Putamen (tissue), 1 donor: ENCODE results near the gene PRIM2.
"Not testable (repeated sequence)": the region's sequence is repeated elsewhere in the genome, so short reads cannot be mapped to it uniquely, and the experiment has no call there.

Experiments used
- DNase-seq: peaks from one replicate; pipeline ENCODE4 v3.0.0-alpha.2; 2016; ENCODE audit warnings: low spot score

The PRIM2 gene

DNA sequence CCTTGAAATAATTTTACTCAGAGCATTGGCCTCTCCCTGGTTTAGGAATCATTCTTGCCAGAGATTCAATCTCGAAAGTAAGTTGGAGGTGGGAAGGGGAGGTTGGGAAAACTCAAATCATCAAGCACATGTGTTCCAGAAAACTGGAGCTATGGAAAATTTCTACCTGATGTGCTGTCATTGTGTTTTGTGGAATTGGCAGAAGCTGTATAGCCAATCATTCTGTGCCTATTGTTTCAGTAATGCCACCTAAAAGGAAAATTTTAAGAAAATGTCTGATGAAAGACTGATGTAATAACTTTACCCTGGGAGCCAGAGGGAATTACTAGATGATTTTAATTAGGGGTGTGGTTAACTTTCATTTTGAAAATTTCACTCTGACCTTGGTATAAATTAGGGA lies 187.8 kb downstream of the PRIM2 start:
- not testable (repeated sequence) for DNase-seq

DNA sequence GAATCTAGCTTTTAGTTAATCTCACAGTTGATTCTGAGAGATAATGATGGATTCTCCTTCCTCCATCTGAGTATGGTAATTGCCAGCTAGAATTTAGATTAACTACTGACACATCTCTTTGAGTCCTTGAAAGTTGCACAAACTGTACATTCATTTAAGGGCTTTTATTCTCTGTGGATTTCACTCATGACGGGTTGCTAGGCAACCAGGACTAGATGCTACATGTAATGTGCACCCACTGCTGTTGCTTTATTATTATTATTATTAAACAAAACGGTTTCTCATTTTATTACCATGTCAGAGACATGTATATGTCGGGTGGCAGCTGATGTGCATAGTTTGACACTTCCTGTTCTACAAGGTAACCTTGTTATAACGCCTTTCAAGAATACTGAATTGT lies 193.0 kb downstream of the PRIM2 start:
- not testable (repeated sequence) for DNase-seq

DNA sequence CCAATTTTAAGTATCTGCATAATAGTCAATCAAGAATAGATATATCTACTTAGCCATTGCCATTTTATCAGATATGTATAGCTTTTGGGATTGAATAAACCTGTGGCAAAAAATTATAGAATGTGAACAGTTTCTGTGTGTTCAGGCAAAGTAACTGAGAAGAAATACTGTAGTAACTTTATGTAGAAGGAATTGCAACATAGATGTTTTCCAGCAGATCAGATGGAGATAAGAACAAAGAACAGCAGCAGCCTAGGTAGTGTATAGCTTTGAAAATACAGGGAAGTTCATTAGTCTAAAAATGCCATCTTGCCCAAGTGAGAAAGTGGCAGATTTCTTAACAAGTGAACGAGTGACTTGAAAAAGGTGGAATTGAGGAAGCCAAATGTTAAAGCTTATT lies 197.7 kb downstream of the PRIM2 start:
- DNase-seq, result not testable (repeated sequence)

DNA sequence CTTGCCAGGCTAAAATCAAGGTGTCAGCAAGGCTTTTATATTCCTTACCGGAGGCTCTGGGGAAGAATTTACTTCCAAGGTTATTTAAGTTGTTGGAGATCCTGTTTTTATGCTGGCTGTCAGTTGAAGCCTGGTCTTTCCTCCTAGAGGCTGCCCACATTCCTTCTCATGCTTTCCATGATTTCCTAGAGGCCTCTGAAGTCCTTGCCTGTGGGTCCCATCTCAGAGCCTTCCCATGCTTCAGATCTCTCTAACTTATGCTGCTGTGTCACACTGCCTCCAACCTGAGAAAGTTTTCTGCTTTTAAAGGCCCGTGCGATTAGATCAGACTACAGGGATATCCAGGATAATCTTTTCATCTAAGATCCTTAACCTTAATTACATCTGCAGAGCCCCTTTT lies 198.4 kb downstream of the PRIM2 start:
- not testable (repeated sequence) for DNase-seq

DNA sequence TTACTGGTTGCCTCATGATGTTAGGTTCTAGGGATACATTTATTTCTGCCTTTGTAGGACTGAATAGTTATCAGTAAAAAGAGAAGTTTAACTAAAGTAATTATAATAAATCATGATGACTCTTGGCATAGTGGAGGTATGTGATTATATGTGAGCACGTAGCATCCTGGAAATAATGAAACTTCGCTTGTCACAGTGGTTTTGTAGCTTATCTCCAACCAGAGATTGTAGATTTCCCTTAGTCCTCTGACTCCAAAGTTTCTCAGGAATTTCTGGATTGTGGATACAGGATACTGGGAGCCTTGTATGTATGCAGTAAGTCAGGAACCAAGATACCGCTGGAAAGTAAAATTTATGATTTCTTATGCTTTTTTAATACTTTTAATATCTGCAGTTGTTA lies 199.3 kb downstream of the PRIM2 start:
- DNase-seq, result not testable (repeated sequence)

DNA sequence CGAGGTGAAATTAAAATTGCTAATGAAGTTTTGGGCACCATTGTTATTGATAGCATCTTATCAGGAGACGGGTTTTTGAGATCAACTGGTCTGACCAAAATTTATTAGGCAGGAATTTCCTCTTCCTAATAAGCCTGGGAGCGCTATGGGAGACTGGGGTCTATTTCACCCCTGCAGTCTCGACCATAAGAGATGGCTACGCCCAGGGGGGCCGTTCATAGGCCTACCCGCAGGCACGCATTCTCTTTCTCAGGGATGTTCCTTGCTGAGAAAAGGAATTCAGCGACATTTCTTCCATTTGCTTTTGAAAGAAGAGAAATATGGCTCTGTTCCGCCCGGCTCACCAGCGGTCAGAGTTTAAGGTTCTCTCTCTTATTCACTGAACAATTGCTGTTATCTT lies 201.8 kb downstream of the PRIM2 start:
- DNase-seq, result not testable (repeated sequence)

DNA sequence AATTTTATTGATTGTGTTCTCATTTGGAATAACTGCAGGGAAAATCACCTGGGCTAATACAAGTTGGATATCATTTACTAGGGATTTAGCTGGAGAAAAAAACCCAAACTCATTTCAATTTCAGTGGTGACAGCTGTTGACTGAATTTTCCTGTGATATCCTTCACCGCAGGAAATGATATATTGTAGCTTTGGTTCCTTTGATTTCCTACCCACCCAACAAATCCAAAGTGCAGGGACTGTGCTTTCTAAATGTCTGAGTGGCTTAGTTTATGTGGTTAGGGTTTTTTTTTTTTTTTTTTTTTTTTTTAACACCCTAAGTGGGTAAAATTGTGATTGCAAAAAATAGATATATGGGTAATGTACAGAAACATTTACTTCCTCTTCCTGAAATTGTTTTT lies 203.7 kb downstream of the PRIM2 start:
- DNase-seq, result not testable (repeated sequence)

DNA sequence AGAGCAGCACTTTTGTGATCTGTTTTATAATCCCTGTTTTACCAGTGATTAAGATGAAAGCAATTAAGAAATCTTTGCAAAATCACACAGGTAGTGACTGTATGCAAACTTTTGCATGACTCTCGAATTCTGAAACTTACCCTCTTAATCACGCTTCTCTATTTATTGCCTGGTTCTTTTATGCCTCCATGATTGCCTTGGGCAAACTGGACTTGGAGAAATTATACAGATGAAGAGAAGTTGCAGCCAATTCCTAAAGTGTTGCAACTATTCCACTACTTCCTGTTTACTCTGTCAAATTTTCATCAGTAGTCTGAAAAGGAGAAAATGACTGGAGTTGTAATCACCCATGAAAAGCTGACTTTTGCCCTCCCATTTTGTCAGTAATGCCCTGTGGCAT lies 205.8 kb downstream of the PRIM2 start:
- not testable (repeated sequence) for DNase-seq

DNA sequence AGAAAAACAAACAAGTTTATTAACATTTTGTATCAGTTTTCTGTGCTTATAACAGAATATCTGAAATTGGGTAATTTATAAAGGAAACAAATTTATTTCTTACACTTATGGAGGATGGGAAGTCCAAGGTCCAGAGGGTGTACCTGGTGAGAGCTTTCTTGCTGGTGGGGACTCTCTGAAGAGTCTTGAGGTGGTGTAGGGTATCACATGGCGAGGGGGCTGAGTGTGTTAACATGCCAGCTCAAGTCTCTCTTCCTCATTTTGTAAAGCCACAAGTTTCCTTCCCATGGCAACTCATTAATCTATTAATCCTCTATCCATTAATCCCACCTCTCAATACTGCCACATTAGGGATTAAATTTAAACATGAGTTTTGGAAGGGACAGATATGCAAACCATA lies 212.3 kb downstream of the PRIM2 start:
- not testable (repeated sequence) for DNase-seq

DNA sequence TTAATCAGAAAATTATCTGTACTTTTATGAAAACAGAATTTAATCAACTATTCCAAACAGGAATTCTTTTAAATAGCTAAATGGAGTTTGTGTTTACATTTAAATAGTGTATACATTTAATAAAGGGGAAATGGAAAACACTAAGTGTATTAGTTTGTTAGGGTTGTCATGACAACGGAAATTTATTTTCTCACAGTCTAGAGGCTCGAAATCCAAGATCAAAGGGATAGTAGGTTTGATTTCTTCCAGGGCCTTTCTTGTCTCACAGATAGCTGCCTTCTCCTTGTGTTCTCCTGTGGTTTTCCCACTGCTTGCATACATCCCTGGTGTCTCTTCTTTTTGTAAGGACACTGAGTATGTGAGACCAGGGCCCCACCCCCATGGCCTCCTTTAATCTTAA lies 215.2 kb downstream of the PRIM2 start:
- not testable (repeated sequence) for DNase-seq

DNA sequence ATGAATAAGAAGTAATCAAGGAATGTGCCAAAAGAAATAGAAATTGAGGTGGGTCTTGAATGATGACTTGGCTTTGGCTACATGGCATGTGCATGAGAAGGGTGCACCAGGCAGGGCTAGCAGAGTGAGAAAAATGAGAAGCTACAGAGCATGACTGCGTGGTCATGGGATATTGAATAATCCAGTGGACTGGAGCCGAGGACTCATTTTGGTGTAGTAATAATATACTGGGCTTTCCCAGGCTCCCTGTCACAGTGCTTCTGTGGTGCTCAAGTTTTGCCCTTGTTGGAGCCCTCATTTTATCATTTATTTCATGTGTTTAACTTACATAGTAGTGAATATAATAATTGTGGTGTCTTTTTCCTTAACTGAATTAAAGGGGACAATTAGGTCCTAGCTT lies 217.7 kb downstream of the PRIM2 start:
- DNase-seq, result not testable (repeated sequence)

DNA sequence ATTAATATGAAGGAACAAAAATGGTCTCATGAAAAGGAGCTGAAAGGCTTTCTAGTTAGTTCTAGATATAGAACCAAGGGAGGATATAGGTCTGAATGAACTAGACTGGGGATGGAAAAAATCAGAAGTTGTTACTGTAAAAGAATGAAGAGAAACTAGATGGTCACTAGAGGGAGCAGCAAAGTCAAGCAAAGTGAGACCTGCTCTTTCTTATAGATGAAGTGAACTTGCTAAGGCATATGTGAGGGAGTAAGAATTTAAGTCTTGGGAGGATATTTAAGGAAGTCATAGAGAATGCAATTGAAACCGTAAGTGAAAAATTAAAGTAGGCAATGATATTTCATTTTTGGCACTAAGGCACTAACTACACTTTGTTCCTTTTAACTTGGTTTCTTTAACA lies 218.6 kb downstream of the PRIM2 start:
- DNase-seq, result peak; percentile 1

DNA sequence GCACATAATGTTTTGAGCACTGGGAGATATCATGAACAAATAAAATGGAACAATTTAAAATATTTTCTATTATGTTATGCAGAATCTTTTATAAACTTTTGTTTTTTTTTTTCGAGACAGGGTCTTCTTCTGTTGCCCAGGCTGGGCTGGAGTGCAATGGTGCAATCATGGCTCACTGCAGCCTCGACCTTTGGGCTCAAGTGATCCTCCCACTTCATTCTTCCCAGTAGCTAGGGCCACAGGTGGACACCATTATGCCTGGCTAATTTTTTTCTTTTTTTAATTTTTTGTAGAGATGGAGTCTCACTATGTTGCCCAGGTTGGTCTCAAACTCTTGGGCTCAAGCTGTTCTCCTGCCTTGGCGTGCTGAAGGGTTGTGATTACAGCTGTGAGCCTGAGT lies 220.5 kb downstream of the PRIM2 start:
- DNase-seq, result not testable (repeated sequence)

DNA sequence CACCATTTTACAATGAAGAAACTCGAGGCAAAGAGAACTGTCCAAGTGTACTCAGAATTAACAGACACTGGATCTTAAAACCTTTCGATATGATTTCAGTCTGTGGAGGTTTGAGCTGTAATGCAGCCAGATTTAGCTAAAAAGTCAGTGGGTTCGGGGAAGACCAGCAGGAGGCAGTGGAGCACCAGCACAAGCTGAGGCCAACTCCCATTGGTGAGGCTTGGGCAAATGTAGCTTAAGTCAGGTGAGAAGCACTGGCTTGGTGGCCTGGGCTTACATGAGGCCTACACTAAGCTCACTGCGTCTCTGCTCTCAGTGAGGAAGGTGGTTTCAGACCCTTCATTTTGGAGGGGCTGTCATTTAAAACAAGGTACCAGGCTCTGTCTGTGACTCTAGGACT lies 234.5 kb downstream of the PRIM2 start:
- DNase-seq, result not testable (repeated sequence)

DNA sequence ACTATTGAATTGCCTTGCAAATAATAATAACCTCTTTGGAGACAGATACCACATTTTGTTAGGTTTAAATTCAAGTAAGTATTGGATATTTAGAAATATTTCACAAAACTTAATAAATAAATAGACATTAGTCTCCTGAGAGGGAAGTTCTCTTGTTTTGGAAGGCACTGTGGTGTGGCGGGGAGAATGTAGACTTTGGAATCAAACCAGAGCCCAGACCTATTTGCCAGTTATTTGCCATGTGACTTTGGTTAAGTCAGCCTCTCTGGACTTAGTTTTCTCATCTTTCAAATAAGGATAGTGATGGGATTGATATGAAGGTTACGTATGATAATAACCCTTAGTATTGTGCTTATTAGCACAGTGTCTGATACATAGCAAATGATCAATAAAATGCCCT lies 240.4 kb downstream of the PRIM2 start:
- DNase-seq, result not testable (repeated sequence)

DNA sequence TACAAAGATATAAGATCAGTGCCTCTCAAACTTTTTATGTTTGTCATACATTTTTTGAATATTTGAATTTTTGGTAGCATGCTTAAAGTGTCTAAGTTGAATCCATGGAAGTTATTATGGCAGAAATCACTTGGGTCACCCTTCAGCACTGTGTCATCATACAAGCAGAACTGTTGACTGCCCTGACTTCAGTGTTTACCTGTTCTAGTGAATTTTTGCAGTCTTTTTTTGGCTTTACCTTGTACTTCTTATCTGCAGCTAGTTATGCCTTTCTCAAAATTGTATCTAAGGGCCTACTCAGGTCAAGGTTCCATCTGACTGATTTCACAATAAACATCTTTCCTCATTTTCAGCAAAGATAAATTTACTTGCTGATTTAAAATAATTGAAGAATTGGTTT lies 241.7 kb downstream of the PRIM2 start:
- not testable (repeated sequence) for DNase-seq

DNA sequence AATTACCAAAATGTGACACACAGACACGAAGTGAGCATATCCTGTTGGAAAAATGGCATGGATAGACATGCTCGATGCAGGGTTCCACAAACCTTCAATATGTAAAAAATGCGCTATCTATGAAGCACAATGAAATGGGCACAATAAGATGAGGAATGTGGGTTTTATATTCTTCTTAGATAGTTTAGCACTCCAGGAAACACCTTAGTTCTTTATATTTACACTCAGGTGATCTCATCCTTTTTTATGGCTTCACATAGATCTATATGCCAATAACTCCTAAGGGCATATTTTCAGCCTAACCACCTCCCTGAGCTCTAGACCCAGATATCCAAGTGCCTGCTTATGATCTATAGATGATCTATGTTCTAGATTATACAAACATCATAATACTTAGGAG lies 244.8 kb downstream of the PRIM2 start:
- not testable (repeated sequence) for DNase-seq

DNA sequence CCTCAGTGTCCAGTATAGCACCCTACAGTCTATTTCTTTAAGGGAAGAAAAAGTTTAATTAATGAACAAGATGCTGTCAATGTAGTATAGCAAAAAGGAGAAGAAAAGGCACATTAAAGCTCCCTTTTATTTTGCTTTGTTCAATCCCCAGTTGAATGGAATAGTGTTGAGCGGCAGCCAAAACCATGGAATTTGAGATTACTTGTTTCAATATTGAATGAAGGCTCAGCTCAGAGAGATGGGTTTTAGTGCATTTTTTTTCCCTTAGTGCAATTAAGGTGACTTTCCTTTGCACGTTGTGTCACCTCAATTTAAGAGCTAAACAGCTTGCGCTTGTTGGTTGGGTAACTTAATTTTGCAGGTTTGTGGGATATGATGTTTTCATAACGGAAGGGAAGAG lies 254.7 kb downstream of the PRIM2 start:
- DNase-seq, result not testable (repeated sequence)

DNA sequence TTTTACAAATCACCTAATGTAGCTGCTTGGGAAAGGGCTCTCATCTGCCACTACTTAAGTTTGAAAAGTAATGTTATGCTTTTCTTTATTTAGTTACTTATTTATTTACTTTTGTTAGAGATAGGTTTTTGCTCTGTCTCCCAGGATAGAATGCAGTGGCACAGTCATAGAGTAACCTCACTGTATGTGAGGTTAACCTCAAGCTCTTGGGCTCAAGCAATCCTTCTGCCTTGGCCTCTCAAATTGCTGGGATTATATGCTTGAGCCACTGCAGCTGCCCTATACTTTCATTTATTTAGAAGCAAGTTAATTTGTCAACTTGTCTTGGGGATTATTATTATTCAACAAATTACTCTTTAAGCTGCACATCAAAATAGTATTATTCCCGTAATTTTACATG lies 255.4 kb downstream of the PRIM2 start:
- not testable (repeated sequence) for DNase-seq

DNA sequence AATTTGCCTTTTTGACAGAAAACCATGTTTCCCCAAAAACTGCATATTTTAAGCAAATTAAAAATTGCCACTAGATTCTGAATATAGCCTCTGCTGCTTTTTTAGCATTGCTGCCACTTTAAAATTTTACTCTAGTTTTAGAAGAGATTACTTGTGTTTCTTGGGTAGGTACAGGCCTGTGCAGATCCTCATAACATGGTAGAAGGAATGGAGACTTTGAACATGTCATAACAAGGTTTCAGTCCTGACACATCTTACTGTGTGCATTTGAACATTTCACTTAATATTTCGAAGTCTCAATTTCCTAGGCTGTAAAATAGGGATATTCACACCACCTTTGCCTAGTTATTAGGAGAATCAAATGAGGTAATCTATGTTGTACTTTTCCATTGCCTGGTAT lies 259.6 kb downstream of the PRIM2 start:
- DNase-seq, result not testable (repeated sequence)

DNA sequence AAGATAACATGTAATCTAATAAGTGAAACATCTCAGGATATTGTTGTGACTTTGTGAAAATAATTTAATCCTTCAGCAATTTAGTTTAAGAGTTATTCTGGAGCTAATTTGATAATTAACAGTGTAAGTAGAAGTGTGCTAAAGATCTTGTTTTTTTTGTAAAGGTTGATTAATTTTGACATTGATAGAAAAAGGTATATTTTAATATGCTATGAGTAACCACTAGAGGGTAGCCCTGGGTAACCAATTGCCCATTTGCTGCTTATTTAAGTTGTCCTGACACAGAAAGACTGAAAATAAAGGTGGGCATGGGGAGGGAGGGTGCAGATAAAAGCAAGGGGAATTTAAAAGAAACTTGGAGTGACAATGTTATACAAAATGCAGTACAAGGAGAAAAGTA lies 262.1 kb downstream of the PRIM2 start:
- DNase-seq, result not testable (repeated sequence)

DNA sequence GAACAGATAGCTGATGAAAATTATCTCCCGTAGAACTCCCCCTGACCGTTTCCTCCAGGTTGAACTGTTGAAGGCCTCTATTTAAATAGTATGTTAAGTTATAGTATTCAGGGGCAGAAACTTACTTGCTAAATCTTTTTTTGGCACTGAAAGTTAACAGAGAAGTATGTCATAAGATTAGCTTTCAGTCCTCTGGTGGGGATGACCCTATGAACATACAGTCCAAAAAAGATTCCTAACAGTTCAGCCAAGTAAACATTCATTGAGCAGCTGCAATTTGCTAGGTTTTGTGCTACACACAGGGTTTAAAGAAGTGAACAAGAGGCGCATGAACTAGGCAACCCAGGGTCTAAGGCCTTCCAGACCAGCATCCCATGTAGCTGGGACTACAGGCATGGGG lies 264.2 kb downstream of the PRIM2 start:
- DNase-seq, result not testable (repeated sequence)

DNA sequence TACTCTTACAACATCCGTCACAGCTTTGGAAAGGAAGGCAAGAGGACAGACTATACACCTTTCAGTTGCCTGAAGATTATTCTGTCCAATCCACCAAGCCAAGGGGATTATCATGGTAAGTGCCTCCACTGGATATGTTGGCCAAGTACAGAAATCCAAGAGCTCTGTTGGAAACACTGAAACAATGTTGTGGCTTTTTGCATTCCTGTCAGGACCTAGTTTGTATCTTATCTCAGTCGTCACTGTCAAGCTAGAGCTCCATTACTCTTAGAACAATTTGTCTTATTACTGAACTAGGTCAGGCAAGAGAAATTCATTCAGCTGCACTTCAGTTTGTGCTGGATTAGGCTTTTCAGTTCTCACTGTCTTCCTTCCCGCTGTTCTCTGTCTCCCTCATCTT lies 283.7 kb downstream of the PRIM2 start:
- DNase-seq, result not testable (repeated sequence)

DNA sequence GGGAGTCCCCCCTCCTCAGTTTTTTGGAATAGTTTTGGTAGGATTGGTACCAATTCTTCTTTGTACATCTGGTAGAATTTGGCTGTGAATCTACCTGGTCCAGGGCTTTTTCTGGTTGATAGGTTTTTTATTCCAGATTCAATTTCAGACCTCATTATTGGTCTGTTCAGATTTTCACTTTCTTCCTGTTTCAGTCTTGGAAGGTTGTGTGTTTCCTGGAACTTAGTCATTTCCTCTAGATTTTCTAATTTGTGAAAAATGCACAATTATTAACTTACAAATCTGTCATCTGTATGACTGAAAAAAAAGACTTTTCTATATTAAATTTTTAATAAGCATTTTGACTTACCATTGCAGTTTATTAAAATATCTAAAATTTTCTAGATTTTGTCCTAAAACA lies 287.9 kb downstream of the PRIM2 start:
- not testable (repeated sequence) for DNase-seq

DNA sequence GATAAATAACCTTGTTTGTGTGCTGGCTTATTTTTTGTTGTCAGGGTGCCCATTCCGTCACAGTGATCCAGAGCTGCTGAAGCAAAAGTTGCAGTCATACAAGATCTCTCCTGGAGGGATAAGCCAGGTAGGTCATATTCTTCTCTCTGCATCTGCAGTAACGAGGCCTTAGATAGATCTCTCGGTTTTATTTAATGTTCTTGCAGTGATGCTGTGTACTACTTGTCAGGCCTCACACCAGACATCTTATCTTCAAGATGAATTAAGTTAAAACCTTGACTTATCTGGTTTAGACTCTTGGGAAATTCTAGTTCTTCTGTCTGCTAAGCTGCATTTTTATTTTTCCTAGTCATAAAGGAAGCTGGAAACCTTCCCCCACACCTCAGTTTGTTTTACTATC lies 288.9 kb downstream of the PRIM2 start:
- DNase-seq, result not testable (repeated sequence)
